ENCODE measurements around the gene CYB5B.
A peak's percentile ranks its signal among the peaks of the same experiment; 100 is the strongest.

Gene CYB5B, protein sequence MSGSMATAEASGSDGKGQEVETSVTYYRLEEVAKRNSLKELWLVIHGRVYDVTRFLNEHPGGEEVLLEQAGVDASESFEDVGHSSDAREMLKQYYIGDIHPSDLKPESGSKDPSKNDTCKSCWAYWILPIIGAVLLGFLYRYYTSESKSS

DNA sequence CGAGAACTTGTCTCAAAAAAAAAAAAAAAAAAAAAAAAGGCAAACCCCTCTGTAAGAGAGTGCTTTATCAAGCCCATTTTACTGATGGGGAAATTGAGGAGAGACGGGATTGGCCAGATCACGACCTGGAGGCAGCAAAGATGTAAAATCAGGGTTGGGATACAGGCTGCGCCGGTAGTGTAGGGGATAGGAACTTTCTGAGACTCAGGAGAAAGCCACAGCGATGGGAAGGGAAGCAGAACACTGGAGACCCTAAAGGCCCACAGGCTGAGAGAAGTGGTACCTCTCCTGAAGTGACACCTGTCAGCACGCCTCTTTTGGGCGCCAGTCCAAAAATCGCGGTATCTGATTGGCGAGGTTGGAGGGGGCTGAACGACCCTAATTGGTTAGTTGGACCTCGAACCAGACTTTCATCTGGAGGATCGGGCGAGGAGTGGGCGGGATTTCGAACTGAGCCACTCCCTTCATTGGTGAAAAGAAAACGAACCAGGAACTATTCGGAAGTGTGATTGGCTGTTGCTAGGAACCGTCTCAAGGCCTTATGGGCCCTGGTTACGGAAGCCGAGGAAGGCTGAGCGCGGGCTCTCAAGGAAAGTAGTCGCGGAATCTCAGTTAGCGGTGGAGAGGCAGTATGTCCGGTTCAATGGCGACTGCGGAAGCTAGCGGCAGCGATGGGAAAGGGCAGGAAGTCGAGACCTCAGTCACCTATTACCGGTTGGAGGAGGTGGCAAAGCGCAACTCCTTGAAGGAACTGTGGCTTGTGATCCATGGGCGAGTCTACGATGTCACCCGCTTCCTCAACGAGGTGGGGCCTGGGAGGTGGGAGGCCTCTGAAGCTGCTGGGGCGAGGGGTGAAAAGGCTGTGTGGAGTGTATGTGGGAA, at the start of gene CYB5B:
Gene CYB5B, plus strand, starts transcription at position 567 of the 882 bp plus-strand sequence. Its CDS starts 65 bp downstream, at position 632.
- DNase-seq (ENCODE audit: low read depth in 2 of 2): peak; percentile 91 to 96

DNA sequence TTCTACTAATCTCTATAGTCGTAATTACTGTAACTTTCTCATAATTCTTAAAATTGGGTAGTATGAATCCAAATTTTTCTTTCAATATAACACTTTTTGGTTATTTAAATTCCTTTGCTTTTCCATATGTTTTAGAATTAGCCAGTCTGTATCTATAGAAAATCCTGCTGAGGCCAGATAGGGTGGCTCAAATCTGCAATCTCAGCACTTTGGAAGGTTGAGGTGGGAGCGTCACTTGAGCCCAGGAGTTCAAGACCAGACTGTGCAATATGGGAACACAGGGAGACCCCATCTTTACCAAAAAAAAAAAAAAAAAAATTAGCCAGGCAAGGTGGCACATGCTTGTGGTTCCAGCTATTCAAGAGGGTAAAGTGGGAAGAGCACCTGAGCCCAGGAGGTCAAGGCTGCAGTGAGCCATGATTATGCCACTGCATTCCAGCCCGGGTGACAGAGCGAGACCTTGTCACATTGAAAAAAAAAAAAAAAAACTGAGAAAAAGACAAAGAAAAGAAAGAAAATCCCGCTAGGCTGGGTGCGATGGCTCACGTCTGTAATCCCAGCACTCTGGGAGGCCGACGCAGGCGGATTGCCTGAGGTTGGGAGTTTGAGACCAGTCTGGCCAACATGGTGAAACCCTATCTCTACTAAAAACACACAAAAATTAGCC, 47.9 kb upstream of the CYB5B start:
- no peak for DNase-seq (ENCODE audit: low read depth in 2 of 2)

DNA sequence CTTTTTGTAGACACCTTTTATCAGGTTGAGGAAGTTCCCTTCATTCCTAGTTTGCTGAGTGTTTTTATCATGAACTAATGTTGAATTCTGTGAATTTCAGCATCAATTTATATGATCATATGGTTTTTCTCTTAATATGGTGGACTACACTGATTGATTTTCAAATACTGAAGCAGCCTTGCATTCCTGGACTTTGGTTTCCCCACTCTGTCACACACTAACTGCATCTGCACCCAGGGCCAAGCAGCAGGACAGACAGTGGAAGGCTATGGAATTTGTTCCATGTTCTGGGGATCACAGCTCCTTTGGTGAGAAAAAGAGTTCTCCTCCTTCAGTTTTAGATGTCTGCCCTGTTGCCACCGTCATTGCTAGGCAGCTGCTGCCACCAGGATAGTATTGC, 46.4 kb upstream of the CYB5B start:
- DNase-seq (ENCODE audit: low read depth in 2 of 2): no peak

DNA sequence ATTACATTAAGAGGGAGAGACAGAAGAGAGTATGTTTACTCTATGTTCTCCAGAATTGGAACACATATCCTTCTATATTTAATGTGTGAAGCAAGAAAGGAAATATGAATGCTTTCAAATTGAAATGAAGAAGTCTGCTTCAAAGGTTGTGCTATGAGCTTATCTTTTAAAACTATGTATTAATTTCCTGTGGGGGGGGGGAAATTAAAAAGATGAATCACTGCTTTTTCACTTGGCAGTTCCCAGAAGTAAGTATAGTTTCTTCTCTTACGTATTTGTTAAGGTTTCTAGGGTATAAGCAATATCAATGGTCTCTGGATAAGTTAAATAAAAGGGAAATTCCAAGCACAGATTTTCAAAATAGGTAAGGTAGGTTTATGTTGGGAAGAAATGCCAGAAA, 45.7 kb upstream of the CYB5B start:
- no peak for DNase-seq (ENCODE audit: low read depth in 2 of 2)

DNA sequence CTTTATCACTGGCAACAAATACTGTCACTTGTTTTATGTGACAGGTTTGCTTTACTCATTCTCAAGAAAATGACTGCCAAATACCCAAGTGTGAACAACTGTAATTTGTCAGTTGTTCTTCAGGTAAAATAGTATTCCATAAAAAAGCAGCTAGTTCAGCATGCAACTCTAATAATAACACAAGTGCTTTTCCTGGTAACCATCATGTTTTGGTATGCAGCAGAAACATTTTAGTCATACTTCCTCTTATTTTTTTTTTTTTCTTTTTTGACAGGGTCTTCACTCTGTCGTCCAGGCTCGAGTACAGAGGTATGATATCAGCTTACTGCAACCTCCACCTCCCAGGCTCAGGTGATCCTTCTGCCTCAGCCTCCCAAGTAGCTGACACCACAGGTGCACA, 43.2 kb upstream of the CYB5B start:
- DNase-seq (ENCODE audit: low read depth in 2 of 2): no peak

DNA sequence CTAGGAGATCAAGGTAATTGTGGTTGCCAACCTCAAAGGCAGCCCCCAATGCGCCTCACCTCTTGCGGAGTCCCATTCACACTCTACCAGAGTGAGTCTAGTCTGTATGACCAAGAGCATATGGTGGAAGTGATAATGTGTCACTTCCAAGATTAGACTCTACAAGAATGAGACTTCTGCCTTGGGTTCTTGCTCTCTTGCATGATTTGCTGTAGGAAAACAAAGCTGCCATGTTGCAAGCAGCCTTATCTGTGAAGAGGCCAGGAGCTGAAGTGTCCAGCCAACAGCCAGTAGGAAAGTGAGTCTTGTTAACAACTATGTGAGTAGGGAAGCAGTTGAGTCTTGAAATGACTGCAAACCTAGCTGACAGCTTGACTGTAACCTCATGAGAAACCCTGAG, 42.0 kb upstream of the CYB5B start:
- DNase-seq (ENCODE audit: low read depth in 2 of 2): no peak

DNA sequence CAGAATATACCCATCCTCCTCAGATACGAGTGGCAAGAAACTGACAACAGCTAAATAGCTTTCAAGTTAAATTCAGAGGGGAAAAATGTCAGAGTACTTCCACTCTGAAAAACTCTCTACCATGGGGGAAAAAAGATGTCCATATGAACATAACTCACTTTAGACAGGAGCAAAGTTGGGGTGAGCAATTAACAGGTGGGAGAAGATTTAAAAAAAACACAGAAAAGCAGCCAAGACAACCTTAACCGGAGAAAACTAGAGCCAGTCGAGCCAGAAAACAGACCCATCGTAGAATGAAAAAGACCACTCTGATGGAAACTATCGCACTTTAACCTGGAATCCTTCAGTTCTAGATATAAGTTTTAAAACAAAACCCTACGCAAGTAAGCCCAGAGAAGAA, 39.4 kb upstream of the CYB5B start:
- DNase-seq (ENCODE audit: low read depth in 2 of 2): no peak

DNA sequence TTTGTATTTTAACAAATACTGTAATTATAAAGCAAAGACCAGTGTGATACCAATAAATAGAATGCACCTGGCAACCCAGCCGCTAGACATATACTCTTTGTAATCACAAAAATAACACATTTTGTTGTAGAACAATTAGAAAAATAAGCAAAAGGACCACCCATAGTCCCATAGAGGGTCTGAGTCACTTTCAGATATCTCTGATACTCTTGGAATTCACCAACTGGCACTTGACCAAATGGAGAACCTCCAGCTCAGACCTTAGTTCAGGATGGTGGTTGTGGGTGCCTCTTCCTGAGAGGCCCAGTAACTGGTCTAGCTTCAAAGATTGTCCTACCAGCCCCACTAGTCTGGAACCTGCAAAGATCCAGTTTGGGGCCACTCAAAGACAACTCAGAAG, 37.8 kb upstream of the CYB5B start:
- no peak for DNase-seq (ENCODE audit: low read depth in 2 of 2)

DNA sequence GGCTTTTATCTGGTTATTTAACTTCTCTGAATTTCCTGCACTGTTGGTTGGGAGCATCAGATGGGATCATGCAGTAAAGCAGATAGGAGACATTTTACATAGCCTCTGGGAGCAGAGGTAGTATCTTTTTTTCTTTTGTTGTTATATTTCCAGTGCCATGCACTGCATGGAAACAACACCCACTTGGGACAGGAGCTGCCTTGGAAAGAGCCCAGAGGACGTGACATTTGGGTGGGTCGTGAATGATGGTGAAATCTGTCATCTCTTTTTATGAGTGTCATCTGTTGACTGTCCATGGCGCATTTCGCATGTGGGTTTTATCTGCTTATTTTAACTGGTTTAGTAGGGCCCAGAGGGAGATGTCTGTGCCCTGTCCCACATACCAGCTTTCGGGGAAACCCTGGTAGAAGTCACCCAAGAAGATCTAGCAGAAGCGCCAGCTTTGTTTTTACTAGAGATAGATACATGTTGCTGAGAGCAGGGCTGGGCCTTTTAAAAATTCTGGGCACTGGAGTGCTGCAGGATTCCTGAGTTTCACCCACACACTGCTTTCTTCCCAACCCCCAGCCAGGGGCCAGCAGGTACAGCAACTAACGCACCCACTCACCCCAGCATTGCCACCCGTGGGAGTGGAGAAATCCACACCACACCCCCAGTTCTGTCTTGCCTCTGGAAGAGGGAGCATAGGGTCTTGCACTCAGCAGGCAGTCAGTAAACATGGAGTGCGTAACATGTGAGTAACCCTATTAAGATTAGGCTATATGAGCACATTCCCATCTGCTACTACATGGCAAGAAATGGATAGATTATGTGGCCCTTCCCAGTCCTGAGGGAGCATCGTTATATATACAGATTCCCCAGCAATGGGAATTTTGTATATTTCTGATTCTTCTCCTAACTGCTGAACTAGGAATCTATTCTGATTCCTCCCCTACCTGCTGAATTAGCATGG, 30.2 kb upstream of the CYB5B start:
- DNase-seq (ENCODE audit: low read depth in 2 of 2): no peak

DNA sequence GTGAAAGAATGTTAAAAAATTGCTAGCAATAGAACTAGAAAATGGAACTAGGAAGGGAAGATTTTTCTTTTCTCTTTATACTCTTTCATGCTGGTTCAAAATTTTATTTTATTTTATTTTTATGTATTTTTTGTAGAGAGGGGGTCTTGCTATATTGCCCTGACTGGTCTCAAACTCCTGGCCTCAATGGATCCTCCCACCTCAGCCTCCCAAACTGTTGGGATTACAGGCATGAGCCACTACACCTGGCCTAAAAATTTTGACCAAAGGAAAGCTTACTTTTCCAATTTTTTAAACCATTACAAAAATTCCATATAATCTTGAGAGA, 28.6 kb upstream of the CYB5B start:
- no peak for DNase-seq (ENCODE audit: low read depth in 2 of 2)

DNA sequence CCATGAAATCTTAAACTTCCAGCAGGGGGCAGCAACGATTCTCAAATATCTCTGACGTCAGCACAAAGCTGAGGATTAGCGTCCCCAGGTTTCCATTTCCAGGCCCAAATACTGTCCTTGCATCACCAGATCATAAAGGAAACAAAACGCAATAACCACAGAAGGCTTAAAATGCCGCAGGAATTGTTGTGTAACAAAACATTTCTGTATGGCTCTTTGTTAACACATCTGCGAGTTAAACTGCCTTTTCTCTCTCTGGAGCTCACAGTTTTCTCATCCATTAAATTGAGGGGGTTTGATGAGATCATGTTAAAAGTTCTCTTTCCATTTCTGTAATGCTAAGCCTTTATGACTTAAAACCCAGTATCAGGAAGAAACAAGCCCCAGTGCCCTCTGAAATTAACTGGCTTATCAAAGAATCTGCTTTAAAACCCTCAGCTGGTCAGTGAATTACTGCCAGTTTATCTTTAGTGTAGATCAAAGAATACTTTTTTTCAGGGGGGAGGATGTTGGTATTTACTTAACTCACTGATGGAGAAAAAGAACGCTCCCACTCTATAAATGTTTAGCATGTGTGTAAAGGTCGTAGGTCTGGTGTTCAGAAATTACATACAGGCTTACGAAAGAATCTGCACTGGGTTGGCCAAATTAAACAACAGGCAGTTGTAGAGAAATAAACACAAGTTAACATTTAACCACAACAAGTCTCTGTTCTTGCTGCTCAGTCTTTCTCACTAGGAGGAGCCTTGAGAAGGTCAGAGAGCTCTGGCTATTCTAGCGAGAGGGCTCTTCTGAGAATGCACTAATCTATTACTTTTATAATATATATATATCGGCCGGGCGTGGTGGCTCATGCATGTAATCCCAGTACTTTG, 28.0 kb upstream of the CYB5B start:
- DNase-seq (ENCODE audit: low read depth in 2 of 2): peak; percentile 28 to 62

DNA sequence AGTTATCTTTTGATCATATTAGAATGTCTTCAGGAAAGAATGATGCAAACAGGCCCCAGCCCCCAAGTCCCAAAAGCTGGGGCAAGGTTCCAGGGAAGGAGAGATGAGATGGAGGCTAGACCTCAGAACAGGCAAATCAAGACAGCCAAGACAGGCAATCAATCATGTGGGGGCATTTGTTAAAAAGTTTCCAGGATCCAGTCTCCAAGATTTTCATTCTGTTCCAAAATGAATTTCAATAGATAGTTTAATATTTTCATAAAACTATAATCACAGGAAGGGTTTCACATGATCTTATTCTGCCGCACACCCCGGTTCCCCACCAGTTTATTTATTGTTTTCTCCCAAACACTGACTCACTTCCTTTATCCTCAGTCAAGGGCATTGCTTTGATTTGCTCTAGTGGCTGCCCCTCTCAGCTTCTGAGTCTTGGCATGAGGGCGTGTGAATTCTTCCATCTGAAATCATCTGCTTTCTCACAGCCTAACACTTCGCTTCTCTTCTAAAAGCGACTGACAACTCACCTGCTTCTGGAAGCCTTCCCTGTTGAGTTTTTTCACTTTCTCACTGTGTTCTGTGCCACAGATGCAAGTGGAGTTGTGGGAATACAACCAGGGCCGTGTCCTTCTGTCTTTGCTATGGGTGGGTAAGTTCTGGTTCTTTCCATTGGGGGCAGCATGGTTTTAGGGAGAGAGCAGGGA, 26.4 kb upstream of the CYB5B start:
- DNase-seq (ENCODE audit: low read depth in 2 of 2): no peak

DNA sequence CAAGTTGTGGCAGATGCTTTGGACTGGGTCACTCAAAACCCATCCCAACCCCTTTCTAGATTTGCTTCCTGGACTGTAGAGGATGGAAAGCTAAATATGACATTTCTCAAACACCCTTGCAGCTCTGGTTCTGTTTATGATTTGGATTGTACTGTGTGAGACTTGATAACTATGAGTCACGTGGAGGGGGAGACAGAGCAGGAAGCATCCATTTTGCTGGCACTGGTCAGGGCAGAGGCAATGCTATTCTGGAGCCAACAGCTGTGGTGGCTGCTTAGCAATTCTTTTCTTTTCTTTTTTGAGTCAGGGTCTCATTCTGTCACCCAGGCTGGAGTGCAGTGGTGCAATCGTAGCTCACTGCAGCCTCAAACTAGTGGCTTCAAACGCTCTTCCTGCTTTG, 25.1 kb upstream of the CYB5B start:
- DNase-seq (ENCODE audit: low read depth in 2 of 2): no peak

DNA sequence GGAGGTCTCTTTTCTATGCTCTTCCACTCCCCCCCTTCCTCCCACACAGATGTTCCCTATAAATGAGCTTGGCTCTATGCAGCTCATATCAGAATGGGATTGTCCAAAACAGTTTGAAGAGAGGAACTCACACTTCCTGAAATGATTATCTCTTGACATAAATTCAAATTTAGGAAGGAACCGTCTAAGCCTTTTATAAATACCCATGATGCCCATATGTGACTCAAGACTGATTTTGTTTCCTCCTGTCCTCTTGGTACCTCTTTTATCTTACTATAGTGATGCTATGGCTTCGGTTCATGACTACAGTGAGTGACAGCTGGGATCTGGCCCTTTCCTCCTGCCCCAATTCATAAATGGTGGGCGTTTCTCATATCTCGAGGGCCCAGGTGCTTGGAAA, 22.0 kb upstream of the CYB5B start:
- no peak for DNase-seq (ENCODE audit: low read depth in 2 of 2)

DNA sequence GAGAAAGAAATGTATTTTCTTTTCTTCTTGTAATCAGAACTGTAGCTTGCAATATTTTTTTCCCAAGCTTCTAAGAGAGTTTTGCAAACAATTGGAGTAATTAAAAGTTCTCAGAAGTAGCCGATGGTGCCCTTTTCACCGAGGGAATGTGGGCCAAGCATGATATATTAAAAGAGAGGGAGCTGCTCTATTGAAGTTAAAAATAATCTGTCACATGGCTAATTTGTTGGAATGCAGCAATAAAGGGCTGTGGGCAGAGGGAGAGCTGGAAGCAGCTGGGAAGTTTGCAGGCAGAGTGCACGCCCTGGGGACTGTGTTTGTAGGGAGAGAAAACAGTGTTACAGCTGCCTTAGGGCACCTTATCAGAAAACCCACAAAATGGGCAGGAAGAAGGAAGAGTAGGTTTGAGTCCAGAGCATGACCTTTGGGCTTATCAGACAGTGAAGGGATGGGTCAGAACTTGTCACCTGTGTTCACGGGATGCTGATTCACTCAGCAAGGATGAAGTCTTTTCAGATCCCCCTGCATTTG, 20.1 kb upstream of the CYB5B start:
- no peak for DNase-seq (ENCODE audit: low read depth in 2 of 2)

DNA sequence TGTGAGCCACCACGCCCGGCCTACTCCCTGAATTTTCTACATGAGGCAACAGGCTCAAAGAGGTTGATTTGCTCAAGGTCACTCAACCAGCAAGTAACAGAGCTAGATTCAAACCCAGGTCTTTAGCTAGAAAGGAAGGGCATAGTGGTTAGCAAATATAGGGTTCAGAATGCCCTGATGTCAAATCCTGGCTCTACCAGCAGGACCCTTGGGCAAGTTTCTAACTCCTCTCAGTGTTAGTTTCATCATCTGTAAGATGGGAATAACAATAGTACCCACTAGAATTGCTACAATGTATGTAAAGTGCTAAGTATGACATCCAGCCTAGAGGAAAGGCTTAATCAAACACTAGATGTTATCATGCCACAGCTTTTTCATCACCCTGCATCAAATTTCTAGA, 19.1 kb upstream of the CYB5B start:
- no peak for DNase-seq (ENCODE audit: low read depth in 2 of 2)

DNA sequence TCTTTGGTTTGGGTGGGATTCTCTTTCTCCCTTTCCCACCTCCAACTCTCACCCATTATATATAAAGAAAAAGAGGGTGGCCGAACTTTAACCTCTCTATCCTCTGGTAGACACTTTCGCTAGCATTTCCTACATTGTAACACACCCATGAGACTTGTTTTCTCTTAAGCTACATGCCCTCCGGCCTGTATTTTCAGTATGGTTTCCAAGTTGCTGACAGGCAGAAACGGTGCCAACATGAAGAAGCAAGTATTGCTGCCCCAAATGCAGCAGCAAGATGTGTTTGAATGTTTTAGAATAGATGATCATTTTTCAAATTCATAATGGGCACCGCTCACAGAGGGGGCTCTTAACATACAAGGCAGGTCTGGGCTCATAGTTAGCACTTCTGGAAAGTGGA, 18.7 kb upstream of the CYB5B start:
- no peak for DNase-seq (ENCODE audit: low read depth in 2 of 2)

DNA sequence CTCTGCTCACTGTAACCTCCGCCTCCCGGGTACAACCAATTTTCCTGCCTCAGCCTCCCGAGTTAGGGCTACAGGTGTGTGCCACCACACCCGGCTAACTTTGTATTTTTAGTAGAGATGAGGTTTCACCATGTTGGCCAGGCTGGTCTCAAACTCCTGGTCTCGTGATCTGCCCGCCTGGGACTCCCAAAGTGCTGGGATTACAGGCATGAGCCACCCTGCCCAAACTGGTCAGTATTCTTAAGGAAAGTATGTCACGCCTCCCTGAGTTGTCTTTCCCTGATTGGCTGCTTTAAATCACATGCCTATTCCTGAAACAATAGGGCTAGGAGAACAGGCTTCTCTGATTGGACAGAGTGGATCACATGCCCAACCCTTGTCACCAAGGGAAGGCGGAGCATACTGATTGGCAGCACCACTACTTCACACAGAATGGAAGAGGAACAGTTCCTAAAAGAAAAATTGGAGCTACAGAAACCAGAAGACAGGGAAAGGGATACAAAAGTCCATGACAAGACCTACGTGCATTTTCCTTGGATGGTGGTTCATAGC, 17.6 kb upstream of the CYB5B start:
- DNase-seq (ENCODE audit: low read depth in 2 of 2): no peak

DNA sequence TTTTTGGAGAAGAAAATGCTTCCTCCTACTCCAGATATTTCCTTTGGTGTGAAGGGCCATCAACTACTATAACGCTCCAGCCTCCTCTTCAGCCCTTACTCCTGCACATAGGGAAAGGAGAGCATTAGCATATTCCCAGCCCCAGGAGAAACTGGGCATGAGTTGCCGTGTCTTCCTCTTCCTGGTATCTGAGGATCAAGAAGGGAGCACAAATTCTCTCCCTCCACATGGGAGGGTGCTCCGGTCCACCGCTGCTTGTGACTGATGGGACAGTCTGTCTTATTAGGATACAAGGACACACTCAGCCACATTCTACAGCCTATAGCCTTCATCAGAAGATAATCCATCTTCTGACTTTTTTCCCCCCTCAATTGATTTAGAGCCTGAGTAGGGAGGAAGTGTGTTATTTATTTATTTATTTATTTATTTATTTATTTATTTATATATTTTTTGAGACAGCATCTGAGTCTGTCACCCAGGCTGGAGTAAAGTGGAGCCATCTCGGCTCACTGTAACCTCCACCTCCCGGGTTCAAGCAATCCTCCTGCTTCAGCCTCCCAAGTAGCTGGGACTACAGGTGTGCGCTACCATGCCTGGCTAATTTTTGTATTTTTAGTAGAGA, 16.6 kb upstream of the CYB5B start:
- DNase-seq (ENCODE audit: low read depth in 2 of 2): no peak

All from stimulated activated CD8-positive, alpha-beta memory T cell treated with anti-CD3 and anti-CD28 coated beads, Interleukin-7, amount 100 ng/mL, for 4 hours (primary cell).